ENCODE measurements around the gene PREX1.
"Not testable (repeated sequence)": the region's sequence is repeated elsewhere in the genome, so short reads cannot be mapped to it uniquely, and the experiment has no call there.

The PREX1 gene

GRCh38 chr20:48770700-48771442, 56.9 kb downstream of the PREX1 start:
- no peak for DNase-seq

GRCh38 chr20:48769069-48769983, 58.5 kb downstream of the PREX1 start:
- DNase-seq: no peak

- no peak for DNase-seq
Measured at GRCh38 chr20:48766961-48767960, 60.5 kb downstream of the PREX1 start.

- no peak for DNase-seq
Measured at GRCh38 chr20:48766205-48766604, 61.6 kb downstream of the PREX1 start.

GRCh38 chr20:48765359-48765758, 62.4 kb downstream of the PREX1 start:
- DNase-seq: no peak

GRCh38 chr20:48763216-48763914, 64.4 kb downstream of the PREX1 start:
- no peak for DNase-seq

GRCh38 chr20:48761874-48762273, 65.9 kb downstream of the PREX1 start:
- DNase-seq: no peak

- no peak for DNase-seq
Measured at GRCh38 chr20:48761023-48761785, 66.6 kb downstream of the PREX1 start.

- DNase-seq: no peak
Measured at GRCh38 chr20:48760403-48760983, 67.3 kb downstream of the PREX1 start.

- no peak for DNase-seq
Measured at GRCh38 chr20:48759631-48760245, 68.1 kb downstream of the PREX1 start.

GRCh38 chr20:48758206-48758820, 69.5 kb downstream of the PREX1 start:
- no peak for DNase-seq

GRCh38 chr20:48756774-48757173, 71.0 kb downstream of the PREX1 start:
- not testable (repeated sequence) for DNase-seq

- peak; percentile 98 for DNase-seq
Measured at GRCh38 chr20:48754292-48754691, 73.5 kb downstream of the PREX1 start.

- DNase-seq: no peak
Measured at GRCh38 chr20:48752963-48753362, 74.8 kb downstream of the PREX1 start.

- no peak for DNase-seq
Measured at GRCh38 chr20:48751871-48752270, 75.9 kb downstream of the PREX1 start.

- no peak for DNase-seq
Measured at GRCh38 chr20:48750941-48751635, 76.7 kb downstream of the PREX1 start.

- DNase-seq: no peak
Measured at GRCh38 chr20:48750376-48750775, 77.4 kb downstream of the PREX1 start.

- DNase-seq: no peak
Measured at GRCh38 chr20:48749437-48749836, 78.4 kb downstream of the PREX1 start.

- DNase-seq: no peak
Measured at GRCh38 chr20:48748556-48748955, 79.2 kb downstream of the PREX1 start.

Measured in NCI-H524 treated with DMSO at 0.1 percent for 48 hours (cell line).